Thoracic aorta (tissue), 2 donors: ENCODE data around the gene ARSB. TPM values are rescaled to one million over a fixed set of nuclear protein-coding genes. Genes with fewer than 3 reads are reported as not detected.

Experiments used
- ATAC-seq: fragments of 150-250 bp; one replicate; pipeline ENCODE4 v1.8.0; 2017; ENCODE audit warnings: low read depth; ENCODE audit not compliant: insufficient number of reproducible peaks, low FRiP score
- DNase-seq: peaks from one replicate; pipeline ENCODE4 v3.0.0-alpha.2; 2020; ENCODE audit warnings: low spot score
- H3K27ac ChIP-seq, 2 donors: fragments of 200-600 bp; sonication (generic); 1 replicate in 1 of 2; 2 replicates in 1 of 2; pipeline ENCODE4 v1.5.1; 2016; ENCODE audit warnings: mild to moderate bottlenecking in 2 of 2, moderate library complexity in 2 of 2
- H3K27me3 ChIP-seq: fragments of 200-600 bp; sonication (generic); replicated peaks from 2 replicates; pipeline ENCODE4 v1.6.0; 2016; ENCODE audit warnings: mild to moderate bottlenecking; ENCODE audit not compliant: insufficient read depth
- H3K36me3 ChIP-seq: fragments of 200-600 bp; sonication (generic); one replicate; pipeline ENCODE4 v1.5.1; 2016
- H3K4me1 ChIP-seq, 2 donors: fragments of 200-600 bp; sonication (generic); 1 replicate in 1 of 2; 2 replicates in 1 of 2; pipeline versions ENCODE4 v1.5.1 to v1.6.0; 2016; ENCODE audit warnings: low read depth in 2 of 2, mild to moderate bottlenecking in 1 of 2; ENCODE audit not compliant: control insufficient read depth in 1 of 2
- H3K4me3 ChIP-seq: fragments of 200-600 bp; sonication (generic); 2 replicates; pipeline ENCODE4 v1.5.1; 2016; ENCODE audit warnings: mild to moderate bottlenecking
- H3K9me3 ChIP-seq: fragments of 200-600 bp; sonication (generic); 2 replicates; pipeline ENCODE4 v1.5.1; 2016
- total RNA-seq, 2 donors: library from RNA; depleted of rRNA; stranded (reverse); fragments of >200 nt; gene quantifications; one replicate each; pipeline versions ENCODE4 v1.1.0 to v1.2.3, GENCODE V29; 2016
- TF ChIP-seq, protein P1 (sequence below): fragments of 200-600 bp; sonication (generic); IDR thresholded peaks from one replicate; pipeline ENCODE4 v1.5.1; 2019; ENCODE audit warnings: antibody characterized with exemption

ARSB gene
- total RNA-seq, 2 donors from 2014 or later, result 26.1 to 36.0 TPM

- Histone ChIP-seq H3K27me3 (no peaks in the 10 kb centered on the region), H3K4me1 (peaks cover 6 to 10% of the 10 kb centered on the region in 2 donors), H3K9me3 (no peaks in the 10 kb centered on the region), H3K27ac (no peak overlapping the region), H3K36me3 (no peaks in the 10 kb centered on the region), H3K4me3 (peak overlapping the region; percentile 23)
- ATAC-seq, result no peak
- no peak for DNase-seq
- TF ChIP-seq, protein P1, sequence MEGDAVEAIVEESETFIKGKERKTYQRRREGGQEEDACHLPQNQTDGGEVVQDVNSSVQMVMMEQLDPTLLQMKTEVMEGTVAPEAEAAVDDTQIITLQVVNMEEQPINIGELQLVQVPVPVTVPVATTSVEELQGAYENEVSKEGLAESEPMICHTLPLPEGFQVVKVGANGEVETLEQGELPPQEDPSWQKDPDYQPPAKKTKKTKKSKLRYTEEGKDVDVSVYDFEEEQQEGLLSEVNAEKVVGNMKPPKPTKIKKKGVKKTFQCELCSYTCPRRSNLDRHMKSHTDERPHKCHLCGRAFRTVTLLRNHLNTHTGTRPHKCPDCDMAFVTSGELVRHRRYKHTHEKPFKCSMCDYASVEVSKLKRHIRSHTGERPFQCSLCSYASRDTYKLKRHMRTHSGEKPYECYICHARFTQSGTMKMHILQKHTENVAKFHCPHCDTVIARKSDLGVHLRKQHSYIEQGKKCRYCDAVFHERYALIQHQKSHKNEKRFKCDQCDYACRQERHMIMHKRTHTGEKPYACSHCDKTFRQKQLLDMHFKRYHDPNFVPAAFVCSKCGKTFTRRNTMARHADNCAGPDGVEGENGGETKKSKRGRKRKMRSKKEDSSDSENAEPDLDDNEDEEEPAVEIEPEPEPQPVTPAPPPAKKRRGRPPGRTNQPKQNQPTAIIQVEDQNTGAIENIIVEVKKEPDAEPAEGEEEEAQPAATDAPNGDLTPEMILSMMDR, result no peak
These were observed 197.3 kb downstream of the ARSB start for GRCh38 chr5:78787783-78788182.

DNA sequence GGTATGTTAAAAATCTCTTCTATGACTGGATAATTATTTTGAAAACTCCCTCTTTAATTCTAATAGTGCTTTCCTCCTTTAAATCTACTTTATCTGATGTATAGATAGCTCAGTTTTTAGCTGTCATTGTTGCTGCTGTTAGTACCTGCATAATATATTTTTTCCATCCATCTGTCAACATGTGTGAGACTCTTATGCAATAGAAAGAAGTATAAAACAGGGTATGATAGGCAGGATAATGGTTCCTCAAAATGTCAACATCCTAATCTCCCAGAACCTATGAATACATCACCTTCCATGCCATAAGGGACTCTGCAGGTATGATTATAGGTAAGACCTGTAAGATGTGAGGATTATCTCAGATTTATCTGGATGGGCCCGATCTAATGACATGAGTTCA, 199.7 kb downstream of the ARSB start:
- Histone ChIP-seq H3K4me3 (no peak overlapping the region), H3K27me3 (no peaks in the 10 kb centered on the region), H3K4me1 (peaks cover 6 to 10% of the 10 kb centered on the region in 2 donors), H3K9me3 (no peaks in the 10 kb centered on the region), H3K27ac (no peak overlapping the region), H3K36me3 (no peaks in the 10 kb centered on the region)
- ATAC-seq, result no peak
- TF ChIP-seq, protein P1, result no peak
- DNase-seq, result no peak

GRCh38 chr5:78783434-78784130, 201.5 kb downstream of the ARSB start:
- H3K27me3 ChIP-seq, result no peaks in the 10 kb centered on the region
- no peak for ATAC-seq
- H3K4me3 ChIP-seq, result no peak overlapping the region
- no peak for DNase-seq
- H3K9me3 ChIP-seq, result no peaks in the 10 kb centered on the region
- peaks cover 6 to 10% of the 10 kb centered on the region in 2 donors for H3K4me1 ChIP-seq
- TF ChIP-seq, protein P1, result no peak
- H3K36me3 ChIP-seq, result no peaks in the 10 kb centered on the region
- no peak overlapping the region for H3K27ac ChIP-seq

DNA sequence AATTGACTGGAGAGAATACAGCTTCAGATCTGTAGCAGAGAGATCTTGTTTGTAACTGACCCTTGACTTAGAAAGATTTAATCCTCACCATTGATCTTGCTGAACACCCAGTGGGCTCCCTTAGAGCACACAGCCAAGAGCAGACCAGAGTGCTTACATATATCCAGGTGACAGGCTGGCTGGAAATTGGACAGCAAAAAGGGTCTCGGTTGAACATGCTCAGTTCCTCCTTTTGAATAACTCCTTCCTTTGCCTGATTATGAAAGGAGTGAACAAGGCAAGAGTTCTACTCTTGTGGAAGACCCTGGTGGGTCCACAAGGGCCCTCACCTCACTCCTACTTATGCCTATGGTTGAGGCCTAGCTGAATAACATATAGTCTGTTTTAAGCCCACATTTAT, 202.4 kb downstream of the ARSB start:
- Histone ChIP-seq H3K4me1 (peaks cover 3 to 5% of the 10 kb centered on the region in 2 donors), H3K36me3 (no peaks in the 10 kb centered on the region), H3K4me3 (no peak overlapping the region), H3K27ac (no peak overlapping the region), H3K27me3 (no peaks in the 10 kb centered on the region), H3K9me3 (no peaks in the 10 kb centered on the region)
- TF ChIP-seq, protein P1, result no peak
- ATAC-seq, result no peak
- DNase-seq, result no peak

- H3K36me3 ChIP-seq, result no peaks in the 10 kb centered on the region
- H3K27me3 ChIP-seq, result no peaks in the 10 kb centered on the region
- H3K4me3 ChIP-seq, result no peak overlapping the region
- H3K9me3 ChIP-seq, result no peaks in the 10 kb centered on the region
- no peak overlapping the region for H3K27ac ChIP-seq
- H3K4me1 ChIP-seq, result no peaks in the 10 kb centered on the region
- TF ChIP-seq, protein P1, result no peak
- no peak for DNase-seq
- no peak for ATAC-seq
These were observed 203.4 kb downstream of the ARSB start for GRCh38 chr5:78781611-78782286.
